Memory B cell (primary cell): ENCODE results near the gene UNKL.
A peak's percentile ranks its signal among the peaks of the same experiment; 100 is the strongest.

Experiments
- ATAC-seq: fragments of 150-1000 bp; cut with Tn5 transposase; 2 replicates; pipeline ENCODE4 v1.10.0; 2021; ENCODE audit warnings: low read depth, mild to moderate bottlenecking, moderate library complexity
- DNase-seq, 2 donors: peaks; one replicate each; pipeline ENCODE4 v3.0.0; 2022; ENCODE audit warnings: low spot score in 2 of 2
- H3K27ac Mint-ChIP-seq: one replicate; pipeline ENCODE4 v1.8.0; 2022; ENCODE audit warnings: mild to moderate bottlenecking, moderate library complexity, mixed read lengths
- H3K27me3 Mint-ChIP-seq: one replicate; pipeline ENCODE4 v1.8.0; 2022; ENCODE audit warnings: mixed read lengths
- H3K36me3 Mint-ChIP-seq: one replicate; pipeline ENCODE4 v1.8.0; 2022; ENCODE audit warnings: mild to moderate bottlenecking, mixed read lengths
- H3K4me1 Mint-ChIP-seq: one replicate; pipeline ENCODE4 v1.8.0; 2022; ENCODE audit warnings: mixed read lengths
- H3K4me3 Mint-ChIP-seq: one replicate; pipeline ENCODE4 v1.8.0; 2022; ENCODE audit warnings: mild to moderate bottlenecking, moderate library complexity, mixed read lengths
- H3K9me3 Mint-ChIP-seq: one replicate; pipeline ENCODE4 v1.8.0; 2022; ENCODE audit warnings: mixed read lengths

The UNKL gene

DNA sequence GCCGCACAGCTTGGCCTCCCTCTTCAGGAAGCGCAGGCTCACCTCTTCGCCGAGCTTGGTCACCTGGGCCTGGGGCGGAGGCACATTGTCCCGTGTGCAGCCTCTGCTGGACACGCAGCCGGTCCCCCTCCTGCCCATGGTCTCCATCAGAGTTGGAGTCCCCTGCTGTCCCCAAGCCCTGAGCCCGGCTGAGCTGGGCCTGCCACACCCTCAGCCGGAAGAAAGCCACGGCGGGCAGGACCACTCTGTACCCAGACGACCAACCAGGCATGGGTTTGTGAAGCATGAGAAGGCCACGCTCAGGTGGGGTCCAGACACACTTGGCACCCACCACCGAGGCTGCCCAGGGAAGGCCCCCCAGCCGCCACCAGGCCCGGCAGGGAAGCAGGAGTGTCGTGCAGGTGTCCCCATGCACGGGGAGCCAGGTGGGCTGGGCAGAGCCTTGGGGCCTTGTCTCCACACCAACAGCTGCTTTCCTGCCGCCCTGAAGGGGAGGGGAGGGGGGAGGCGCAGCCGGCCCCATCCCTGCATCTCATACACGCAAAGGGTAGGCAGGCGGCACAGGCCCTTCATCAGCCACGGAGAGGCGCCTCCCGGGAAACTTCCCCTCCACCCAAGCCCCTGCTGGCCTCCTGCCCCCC lies 24.7 kb upstream of the UNKL start:
- no peaks in the 10 kb centered on the region for H3K9me3 Mint-ChIP-seq
- ATAC-seq = no peak
- DNase-seq = no peak
- no peak overlapping the region for H3K4me3 Mint-ChIP-seq
- H3K27ac Mint-ChIP-seq = no peak overlapping the region
- H3K27me3 Mint-ChIP-seq = no peaks in the 10 kb centered on the region
- peaks cover 4% of the 10 kb centered on the region for H3K36me3 Mint-ChIP-seq
- H3K4me1 Mint-ChIP-seq = no peaks in the 10 kb centered on the region

DNA sequence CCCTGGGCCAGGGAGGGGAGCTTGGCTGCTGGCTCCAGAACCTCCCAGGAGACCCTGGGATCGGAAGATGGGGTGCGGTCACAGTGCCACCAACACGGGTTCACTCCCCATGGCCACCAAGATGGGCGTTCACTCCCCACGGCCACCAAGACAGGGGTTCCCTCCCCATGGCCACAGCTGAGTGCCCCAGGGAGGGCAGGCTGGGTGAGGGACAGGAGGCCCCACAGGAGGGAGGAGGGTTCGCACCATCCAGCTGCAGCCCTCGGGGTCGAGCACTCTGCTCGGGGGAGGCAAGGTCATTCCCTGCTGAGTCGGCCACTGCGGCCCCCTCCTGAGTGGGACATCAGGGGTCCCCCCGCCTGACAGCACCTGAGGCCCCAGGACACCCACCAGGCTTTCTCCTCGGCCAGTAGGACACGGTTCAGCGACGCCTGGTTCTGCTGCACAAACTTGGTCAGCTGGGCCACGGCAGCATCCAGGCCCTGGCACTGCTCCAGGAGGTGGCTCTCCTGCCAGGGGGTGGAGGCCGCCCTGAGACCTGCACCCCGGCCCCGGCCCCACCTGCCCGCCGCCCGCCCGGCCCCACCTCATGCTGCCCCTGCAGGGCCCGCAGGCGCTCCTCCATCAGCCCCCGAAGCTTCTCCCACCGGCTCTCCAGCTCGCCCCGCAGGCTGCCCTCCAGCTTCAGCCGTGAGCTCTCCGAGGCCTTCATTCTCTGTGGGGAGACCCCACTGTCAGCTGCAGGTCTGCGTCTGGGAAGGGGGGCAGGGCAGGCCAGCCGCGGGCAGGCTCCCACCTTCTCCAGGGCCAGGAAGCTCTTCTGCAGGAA lies 23.9 kb upstream of the UNKL start:
- Mint-ChIP-seq H3K4me3 (no peak overlapping the region), H3K9me3 (no peaks in the 10 kb centered on the region), H3K27ac (no peak overlapping the region), H3K27me3 (no peaks in the 10 kb centered on the region), H3K36me3 (peaks cover 4% of the 10 kb centered on the region), H3K4me1 (no peaks in the 10 kb centered on the region)
- ATAC-seq (no peak), DNase-seq (no peak)

- no peaks in the 10 kb centered on the region for H3K4me1 Mint-ChIP-seq
- no peaks in the 10 kb centered on the region for H3K27me3 Mint-ChIP-seq
- H3K4me3 Mint-ChIP-seq = no peak overlapping the region
- H3K36me3 Mint-ChIP-seq = peaks cover 4% of the 10 kb centered on the region
- no peaks in the 10 kb centered on the region for H3K9me3 Mint-ChIP-seq
- no peak overlapping the region for H3K27ac Mint-ChIP-seq
- no peak for DNase-seq
- no peak for ATAC-seq
These were observed 23.1 kb upstream of the UNKL start for GRCh38 chr16:1437606-1438005.

DNA sequence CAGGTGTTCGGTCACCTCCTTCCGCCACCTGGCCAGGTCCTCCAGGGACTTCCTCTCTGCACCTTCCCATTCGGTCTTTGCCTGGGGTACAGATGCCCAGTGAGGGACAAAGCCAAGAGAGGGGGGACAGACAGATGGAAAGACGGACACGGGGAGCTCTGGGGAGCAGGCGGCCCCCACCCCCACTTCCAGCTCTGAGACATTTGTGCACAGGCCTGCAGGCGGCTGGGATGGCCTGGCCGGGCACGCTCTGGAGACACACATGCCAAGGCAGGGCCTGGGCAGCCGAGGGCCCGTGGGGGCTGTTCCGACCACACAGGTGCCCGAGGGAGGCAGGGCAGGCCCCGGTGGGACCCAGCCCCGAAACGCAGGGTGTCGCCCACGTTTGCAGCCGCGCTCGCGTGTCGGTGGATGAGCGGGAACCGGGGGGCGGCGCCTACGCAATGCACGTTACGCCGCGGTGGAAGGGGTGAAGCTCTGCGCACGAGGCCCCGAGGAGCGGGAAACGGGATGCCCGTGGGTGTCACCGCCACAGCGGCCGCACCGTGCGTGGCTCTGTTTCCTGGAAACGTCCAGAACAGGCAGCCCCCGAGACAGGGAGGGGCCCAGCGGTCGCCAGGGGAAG lies 22.3 kb upstream of the UNKL start:
- no peak overlapping the region for H3K27ac Mint-ChIP-seq
- peaks cover 3% of the 10 kb centered on the region for H3K4me1 Mint-ChIP-seq
- peaks cover 4% of the 10 kb centered on the region for H3K36me3 Mint-ChIP-seq
- no peaks in the 10 kb centered on the region for H3K9me3 Mint-ChIP-seq
- no peak overlapping the region for H3K4me3 Mint-ChIP-seq
- no peak for ATAC-seq
- DNase-seq = no peak
- no peaks in the 10 kb centered on the region for H3K27me3 Mint-ChIP-seq

GRCh38 chr16:1435921-1436697 lies 21.6 kb upstream of the UNKL start:
- Mint-ChIP-seq H3K36me3 (peaks cover 4% of the 10 kb centered on the region), H3K4me3 (no peak overlapping the region), H3K9me3 (no peaks in the 10 kb centered on the region), H3K27ac (no peak overlapping the region), H3K27me3 (no peaks in the 10 kb centered on the region), H3K4me1 (peaks cover 3% of the 10 kb centered on the region)
- DNase-seq (no peak), ATAC-seq (no peak)

GRCh38 chr16:1434644-1435592 lies 20.4 kb upstream of the UNKL start:
- no peaks in the 10 kb centered on the region for H3K27me3 Mint-ChIP-seq
- no peaks in the 10 kb centered on the region for H3K9me3 Mint-ChIP-seq
- no peak for DNase-seq
- no peak overlapping the region for H3K4me3 Mint-ChIP-seq
- H3K27ac Mint-ChIP-seq = no peak overlapping the region
- ATAC-seq = no peak
- peaks cover 2% of the 10 kb centered on the region for H3K36me3 Mint-ChIP-seq
- peaks cover 3% of the 10 kb centered on the region for H3K4me1 Mint-ChIP-seq

GRCh38 chr16:1433756-1434155 lies 19.3 kb upstream of the UNKL start:
- peaks cover 6% of the 10 kb centered on the region for H3K4me1 Mint-ChIP-seq
- H3K9me3 Mint-ChIP-seq = no peaks in the 10 kb centered on the region
- ATAC-seq (no peak), DNase-seq (no peak)
- peaks cover 1% of the 10 kb centered on the region for H3K27me3 Mint-ChIP-seq
- H3K4me3 Mint-ChIP-seq = no peak overlapping the region
- no peak overlapping the region for H3K27ac Mint-ChIP-seq
- H3K36me3 Mint-ChIP-seq = peaks cover 2% of the 10 kb centered on the region

DNA sequence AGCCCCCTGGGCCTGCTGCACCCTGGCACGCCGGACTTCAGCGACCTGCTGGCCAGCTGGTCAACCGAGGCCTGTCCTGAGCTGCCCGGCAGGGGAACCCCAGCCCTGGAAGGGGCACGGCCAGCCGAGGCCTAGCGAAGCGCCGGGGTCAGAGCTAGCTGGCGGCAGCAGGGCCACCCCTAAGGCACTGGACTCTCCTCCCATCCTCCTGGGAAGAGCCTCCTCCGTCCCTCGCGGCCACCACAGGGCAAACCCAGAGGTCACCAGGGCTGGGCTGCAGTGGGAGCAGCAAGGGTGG lies 18.7 kb upstream of the UNKL start:
- Mint-ChIP-seq H3K36me3 (peaks cover 2% of the 10 kb centered on the region), H3K27ac (no peak overlapping the region), H3K9me3 (no peaks in the 10 kb centered on the region), H3K27me3 (peaks cover 1% of the 10 kb centered on the region), H3K4me3 (no peak overlapping the region), H3K4me1 (peaks cover 6% of the 10 kb centered on the region)
- DNase-seq = no peak
- ATAC-seq = no peak

DNA sequence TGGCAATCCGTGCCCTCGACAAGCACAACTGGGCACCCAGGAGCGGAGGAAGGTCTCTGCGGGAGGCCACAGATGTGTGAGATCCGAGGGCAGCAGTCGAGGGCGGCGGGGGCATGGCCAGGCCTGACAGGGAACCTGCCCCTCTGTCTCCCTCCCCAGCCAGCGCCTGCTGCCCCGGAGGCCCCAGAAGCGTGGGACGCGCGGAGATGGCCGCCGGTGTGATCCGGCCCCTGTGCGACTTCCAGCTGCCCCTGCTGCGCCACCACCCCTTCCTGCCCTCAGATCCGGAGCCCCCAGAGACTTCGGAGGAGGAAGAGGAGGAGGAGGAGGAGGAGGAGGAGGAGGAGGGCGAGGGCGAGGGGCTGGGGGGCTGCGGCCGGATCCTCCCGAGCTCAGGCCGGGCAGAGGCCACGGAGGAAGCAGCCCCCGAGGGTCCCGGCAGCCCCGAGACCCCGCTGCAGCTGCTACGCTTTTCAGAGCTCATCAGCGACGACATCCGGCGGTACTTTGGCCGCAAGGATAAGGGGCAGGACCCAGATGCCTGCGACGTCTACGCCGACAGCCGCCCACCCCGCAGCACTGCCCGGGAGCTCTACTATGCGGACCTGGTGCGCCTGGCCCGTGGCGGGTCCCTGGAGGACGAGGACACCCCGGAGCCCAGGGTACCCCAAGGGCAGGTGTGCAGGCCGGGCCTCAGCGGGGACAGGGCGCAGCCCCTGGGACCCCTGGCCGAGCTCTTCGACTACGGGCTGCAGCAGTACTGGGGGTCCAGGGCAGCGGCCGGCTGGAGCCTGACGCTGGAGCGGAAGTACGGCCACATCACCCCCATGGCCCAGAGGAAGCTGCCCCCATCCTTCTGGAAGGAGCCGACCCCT lies 18.1 kb upstream of the UNKL start:
- Mint-ChIP-seq H3K4me3 (peak overlapping the region; percentile 39), H3K27ac (peak overlapping the region; percentile 22), H3K36me3 (peaks cover 2% of the 10 kb centered on the region), H3K9me3 (no peaks in the 10 kb centered on the region), H3K27me3 (peaks cover 1% of the 10 kb centered on the region), H3K4me1 (peaks cover 6% of the 10 kb centered on the region)
- DNase-seq (no peak), ATAC-seq (no peak)

DNA sequence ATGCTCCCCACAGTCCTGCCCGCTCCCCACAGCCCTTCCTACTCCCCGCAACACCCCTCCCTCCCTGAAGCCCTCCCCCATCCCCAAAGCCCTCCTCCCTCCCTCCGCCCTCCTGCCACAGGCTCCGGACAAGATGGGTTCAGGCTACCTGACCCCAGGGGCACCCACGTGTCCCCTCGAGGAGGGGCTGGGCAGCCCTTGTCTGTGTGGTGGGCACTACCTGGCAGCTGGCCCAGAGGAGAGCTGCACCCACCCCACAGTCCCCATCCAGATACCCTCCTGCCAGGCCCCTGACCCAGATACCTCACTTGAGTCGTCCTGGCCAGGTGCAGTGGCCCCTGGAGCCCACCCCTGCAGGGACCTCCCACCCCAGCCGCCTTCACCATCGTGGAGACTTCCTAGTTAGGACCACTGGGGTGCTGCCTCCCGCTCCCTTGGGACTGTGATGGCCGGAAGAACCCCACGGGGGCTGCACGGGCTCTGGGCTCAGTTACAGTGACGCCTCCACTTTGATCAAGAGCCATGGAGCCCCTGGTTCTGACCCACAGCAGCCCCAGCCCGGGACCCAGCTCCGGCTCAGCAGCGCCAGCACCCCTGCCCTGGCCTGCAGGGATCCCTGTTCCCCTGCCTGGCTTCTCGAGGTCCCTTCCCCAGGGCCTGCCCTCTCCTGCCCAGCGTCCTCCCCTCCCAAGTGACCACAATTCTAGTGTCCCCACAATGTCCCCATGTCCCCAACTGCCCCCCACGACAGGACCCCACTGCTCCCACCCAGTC lies 17.2 kb upstream of the UNKL start:
- Mint-ChIP-seq H3K4me1 (peaks cover 6% of the 10 kb centered on the region), H3K4me3 (peak overlapping the region; percentile 46), H3K36me3 (peaks cover 2% of the 10 kb centered on the region), H3K27me3 (peaks cover 1% of the 10 kb centered on the region), H3K27ac (peak overlapping the region; percentile 22), H3K9me3 (no peaks in the 10 kb centered on the region)
- DNase-seq (no peak), ATAC-seq (no peak)

DNA sequence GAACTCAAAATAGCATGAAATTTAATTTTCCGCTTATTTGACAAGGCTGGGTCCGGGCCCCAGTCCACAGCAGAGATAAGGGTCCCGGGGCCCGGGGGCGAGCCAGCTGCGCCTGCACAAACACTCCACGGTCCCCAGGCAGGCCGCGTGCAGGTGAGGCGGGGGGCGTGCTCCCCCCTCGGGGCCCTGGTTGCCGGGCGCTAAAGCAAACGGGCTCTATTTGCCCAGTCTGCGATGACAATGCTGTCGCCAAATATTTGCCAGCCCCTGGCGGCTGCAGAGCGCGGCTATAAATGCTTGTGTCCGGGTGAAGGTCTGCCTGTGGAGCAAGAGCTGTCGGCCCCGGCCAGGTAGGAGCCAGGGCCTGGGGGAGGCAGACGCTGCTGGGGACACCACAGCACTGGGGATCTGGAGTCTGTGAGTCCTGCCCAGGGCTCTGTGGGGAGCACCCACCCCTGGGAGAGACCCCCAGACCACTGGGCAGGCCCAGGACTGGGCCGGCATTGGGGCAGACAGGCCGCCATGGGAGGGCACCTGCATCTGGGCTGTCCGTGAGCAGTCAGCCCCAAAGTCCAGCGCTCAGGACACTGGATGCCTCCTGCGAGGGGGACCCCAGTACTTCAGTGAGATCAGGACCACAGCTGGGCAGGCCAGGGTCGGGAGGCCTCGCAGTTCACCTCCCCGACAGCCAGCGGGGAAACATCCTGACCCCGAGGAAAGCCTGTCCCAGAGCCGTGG lies 16.4 kb upstream of the UNKL start, which contains the start of gene PERCC1:
TSS of gene PERCC1 (plus strand) at position 320 of the 738 bp plus-strand sequence. CDS start 1,516 bp downstream, outside the sequence.
- ATAC-seq = no peak
- H3K27ac Mint-ChIP-seq = peak within 1 kb of the TSS; percentile 67
- H3K4me3 Mint-ChIP-seq = peak within 1 kb of the TSS; percentile 46

More for the DNA sequence above, 16.4 kb upstream of the UNKL start, which contains the start of gene PERCC1:
- Mint-ChIP-seq H3K9me3 (no peaks in the 10 kb centered on the region), H3K36me3 (peaks cover 1% of the 10 kb centered on the region), H3K4me1 (peaks cover 6% of the 10 kb centered on the region), H3K27me3 (peaks cover 1% of the 10 kb centered on the region)
- no peak for DNase-seq
